ENCODE results near the gene MAGI1. TPM values are rescaled to one million over a fixed set of nuclear protein-coding genes. Genes with fewer than 3 reads are reported as not detected.
"Not testable (repeated sequence)": the region's sequence is repeated elsewhere in the genome, so short reads cannot be mapped to it uniquely, and the experiment has no call there.

MAGI1 gene
- total RNA-seq, 2 experiments from 2014 or later: 0.47 to 0.51 TPM

GRCh38 chr3:65615329-65615728 is 423.4 kb downstream of the MAGI1 start:
- Mint-ChIP-seq H3K27ac (no peak overlapping the region), H3K4me3 (no peak overlapping the region), H3K36me3 (ENCODE audit: low read depth) (no peaks in the 10 kb centered on the region), H3K9me3 (peaks cover 3% of the 10 kb centered on the region), H3K4me1 (ENCODE audit: low read depth) (no peaks in the 10 kb centered on the region), H3K27me3 (no peaks in the 10 kb centered on the region)
- ChIA-PET CTCF (no interaction called here), POLR2A (no interaction called here)
- TF ChIP-seq CTCF (IDR thresholded peaks at IDR 0.05): no peak
- ATAC-seq: no peak
- no peak for DNase-seq
- intact Hi-C loops (cut with micrococcal nuclease): no loop called here

- intact Hi-C loops (cut with micrococcal nuclease): no loop called here
- ATAC-seq (no peak), DNase-seq (no peak)
- no peaks in the 10 kb centered on the region for H3K36me3 Mint-ChIP-seq (ENCODE audit: low read depth)
- H3K4me1 Mint-ChIP-seq (ENCODE audit: low read depth): no peaks in the 10 kb centered on the region
- CTCF ChIA-PET: no interaction called here
- POLR2A ChIA-PET: no interaction called here
- no peaks in the 10 kb centered on the region for H3K27me3 Mint-ChIP-seq
- TF ChIP-seq CTCF (IDR thresholded peaks at IDR 0.05): no peak
- H3K4me3 Mint-ChIP-seq: no peak overlapping the region
- no peak overlapping the region for H3K27ac Mint-ChIP-seq
- peaks cover 3% of the 10 kb centered on the region for H3K9me3 Mint-ChIP-seq
These were observed 424.1 kb downstream of the MAGI1 start for GRCh38 chr3:65614585-65614984.

DNA sequence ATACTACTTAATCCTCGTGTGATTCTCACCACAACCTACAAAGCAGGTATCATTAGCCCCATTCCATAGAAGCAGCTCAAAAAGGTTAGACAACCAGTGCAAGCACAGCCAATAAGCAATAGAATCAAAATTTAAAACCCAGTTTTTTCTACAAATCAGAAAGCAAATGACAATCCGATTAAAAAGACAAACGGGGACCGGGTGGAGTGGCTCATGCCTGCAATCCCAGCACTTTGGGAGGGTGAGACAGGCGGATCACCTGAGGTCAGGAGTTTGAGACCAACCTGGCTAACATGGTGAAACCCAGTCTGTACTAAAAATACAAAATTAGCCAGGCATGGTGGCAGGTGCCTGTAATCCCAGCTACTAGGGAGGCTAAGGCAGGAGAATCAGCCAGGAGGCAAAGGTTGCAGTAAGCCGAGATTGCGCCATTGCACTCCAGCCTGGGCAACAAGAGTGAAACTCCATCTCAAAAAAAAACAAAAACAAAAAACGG is 430.7 kb downstream of the MAGI1 start:
- DNase-seq; H3K4me1 Mint-ChIP-seq (ENCODE audit: low read depth); intact Hi-C loops (cut with micrococcal nuclease); H3K4me3 Mint-ChIP-seq; H3K36me3 Mint-ChIP-seq (ENCODE audit: low read depth); POLR2A ChIA-PET; H3K27me3 Mint-ChIP-seq; H3K27ac Mint-ChIP-seq; H3K9me3 Mint-ChIP-seq; ATAC-seq: not testable (repeated sequence)
- CTCF ChIA-PET: interaction anchor here (0.6 kb wide), 1 partner anchor 702 kb away, joined by 3 read pairs; no protein-coding TSS in a partner anchor

DNA sequence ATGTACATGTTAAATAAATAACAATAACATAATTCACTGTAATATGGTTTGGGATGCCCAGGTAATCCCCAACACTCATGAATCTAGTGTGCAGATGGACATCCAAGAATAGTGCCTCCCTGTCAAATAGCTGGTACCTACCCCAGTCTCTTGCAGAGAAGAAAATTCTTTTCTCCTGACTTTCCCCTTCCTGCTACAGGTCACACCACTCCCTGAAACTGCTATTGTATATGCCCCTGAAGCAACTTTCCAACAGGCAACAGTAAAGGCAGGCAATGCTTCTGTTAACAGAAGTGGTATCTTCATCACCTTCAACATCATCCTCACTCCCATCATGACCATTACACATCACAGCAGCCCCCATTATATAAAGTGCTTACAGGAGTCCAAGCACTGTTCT is 431.6 kb downstream of the MAGI1 start:
- intact Hi-C loops (cut with micrococcal nuclease): no loop called here
- TF ChIP-seq CTCF (IDR thresholded peaks at IDR 0.05): no peak
- CTCF ChIA-PET: interaction anchor here (0.6 kb wide), 1 partner anchor 701 kb away, joined by 3 read pairs; no protein-coding TSS in a partner anchor
- no peaks in the 10 kb centered on the region for H3K36me3 Mint-ChIP-seq (ENCODE audit: low read depth)
- POLR2A ChIA-PET: no interaction called here
- H3K9me3 Mint-ChIP-seq: peaks cover 3% of the 10 kb centered on the region
- DNase-seq (no peak), ATAC-seq (no peak)
- no peaks in the 10 kb centered on the region for H3K27me3 Mint-ChIP-seq
- H3K4me1 Mint-ChIP-seq (ENCODE audit: low read depth): no peaks in the 10 kb centered on the region
- no peak overlapping the region for H3K4me3 Mint-ChIP-seq
- H3K27ac Mint-ChIP-seq: no peak overlapping the region

DNA sequence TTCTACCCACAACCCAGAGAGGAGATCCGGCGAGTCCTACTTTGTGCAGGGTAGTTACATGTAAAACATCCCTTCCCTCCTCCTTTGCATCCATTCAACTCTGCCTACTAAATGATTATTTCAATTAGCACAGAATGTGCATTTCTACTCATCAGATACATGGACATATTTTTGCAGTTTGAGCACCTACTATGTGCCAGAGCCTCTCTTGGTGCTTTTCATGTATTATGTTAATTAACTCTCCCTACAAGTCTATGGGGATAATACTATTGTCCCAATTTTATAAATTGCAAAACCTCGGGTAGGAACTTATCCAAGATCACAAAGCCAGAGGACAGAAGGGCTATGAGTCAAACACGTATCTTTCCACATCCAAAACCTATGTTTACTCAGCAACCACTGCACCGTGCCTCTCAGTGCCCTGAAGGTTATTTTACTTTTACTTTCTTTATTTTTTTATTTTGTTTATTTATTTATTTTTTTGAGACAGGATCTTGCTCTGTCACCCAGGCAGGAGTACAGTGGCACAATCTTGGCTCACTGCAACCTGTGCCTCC is 432.8 kb downstream of the MAGI1 start:
- no peaks in the 10 kb centered on the region for H3K36me3 Mint-ChIP-seq (ENCODE audit: low read depth)
- H3K9me3 Mint-ChIP-seq: peaks cover 3% of the 10 kb centered on the region
- no peak for TF ChIP-seq CTCF (IDR thresholded peaks at IDR 0.05)
- H3K27ac Mint-ChIP-seq: no peak overlapping the region
- H3K4me1 Mint-ChIP-seq (ENCODE audit: low read depth): no peaks in the 10 kb centered on the region
- DNase-seq: no peak
- ChIA-PET CTCF (no interaction called here), POLR2A (no interaction called here)
- H3K27me3 Mint-ChIP-seq: no peaks in the 10 kb centered on the region
- no peak overlapping the region for H3K4me3 Mint-ChIP-seq
- intact Hi-C loops (cut with micrococcal nuclease): no loop called here
- ATAC-seq: no peak
